Body of pancreas (tissue), 4 donors: ENCODE results near the gene DENND2D. TPM values are rescaled to one million over a fixed set of nuclear protein-coding genes. Genes with fewer than 3 reads are reported as not detected.

Experiments
- ATAC-seq: fragments of 150-250 bp; one replicate; pipeline ENCODE4 v1.9.1; 2016
- DNase-seq, 4 donors: peaks; one replicate each; pipeline ENCODE4 v3.0.0-alpha.2; 2019
- H3K27ac ChIP-seq, 4 donors: fragments of 200-600 bp; sonication (generic); 1 replicate in 3 of 4; 2 replicates in 1 of 4; pipeline versions ENCODE4 v1.5.1 to v1.6.1; 2016 to 2019; ENCODE audit warnings: mild to moderate bottlenecking in 1 of 4, mixed read lengths in 1 of 4, moderate library complexity in 1 of 4
- H3K27me3 ChIP-seq, 2 donors: fragments of 200-600 bp; sonication (generic); one replicate each; pipeline ENCODE4 v1.6.0; 2016; ENCODE audit warnings: mild to moderate bottlenecking in 1 of 2
- H3K36me3 ChIP-seq, 2 donors: fragments of 200-600 bp; sonication (generic); replicated peaks in 1 of 2; 2 replicates each; pipeline ENCODE4 v1.5.1; 2016; ENCODE audit warnings: low read depth in 2 of 2; ENCODE audit not compliant: insufficient read depth in 1 of 2
- H3K4me1 ChIP-seq: fragments of 200-600 bp; sonication (generic); one replicate; pipeline ENCODE4 v1.6.0; 2016
- H3K4me3 ChIP-seq, 2 donors: fragments of 200-600 bp; sonication (generic); 1 replicate in 1 of 2; 2 replicates in 1 of 2; pipeline ENCODE4 v1.5.1; 2016 to 2019
- H3K9me3 ChIP-seq, 3 donors: fragments of 200-600 bp; sonication (generic); 1 replicate in 2 of 3; 2 replicates in 1 of 3; pipeline ENCODE4 v1.5.1; 2016
- POLR2A ChIP-seq, 3 donors: fragments of 450-650 bp; IDR thresholded peaks; one replicate each; pipeline ENCODE4 v1.6.1; 2016; ENCODE audit warnings: antibody characterized with exemption in 3 of 3, mild to moderate bottlenecking in 2 of 3
- WGBS, 2 donors: methylation state at CpG; one replicate each; pipeline ENCODE4 v1.1.5; 2017; 5-methylcytosine and 5-hydroxymethylcytosine counted together
- intact Hi-C: fragments of 100-400 bp; cut with DNase I; formaldehyde crosslinking; loops from one replicate; pipeline ENCODE4 v1.15.1; 2023
- small RNA-seq: library from RNA; depleted of rRNA; stranded (forward); fragments of <200 nt; gene quantifications from one replicate; pipeline ENCODE3, GENCODE V24; 2016
- total RNA-seq, 2 donors: library from RNA; depleted of rRNA; stranded (reverse); fragments of >200 nt; gene quantifications; one replicate each; pipeline ENCODE4 v1.1.0, GENCODE V29; 2016
- TF ChIP-seq, protein P1 (sequence below), 7 experiments: fragments of 450-650 bp in 4 of 7; fragments of 200-600 bp in 3 of 7; sonication (generic) in 3 of 7; IDR thresholded peaks; one replicate each; pipeline ENCODE4 v1.5.1; 2016 to 2019; ENCODE audit warnings: antibody characterized with exemption in 7 of 7

Gene DENND2D
- total RNA-seq, 2 donors from 2014 or later: 16.1 to 35.3 TPM

DNA sequence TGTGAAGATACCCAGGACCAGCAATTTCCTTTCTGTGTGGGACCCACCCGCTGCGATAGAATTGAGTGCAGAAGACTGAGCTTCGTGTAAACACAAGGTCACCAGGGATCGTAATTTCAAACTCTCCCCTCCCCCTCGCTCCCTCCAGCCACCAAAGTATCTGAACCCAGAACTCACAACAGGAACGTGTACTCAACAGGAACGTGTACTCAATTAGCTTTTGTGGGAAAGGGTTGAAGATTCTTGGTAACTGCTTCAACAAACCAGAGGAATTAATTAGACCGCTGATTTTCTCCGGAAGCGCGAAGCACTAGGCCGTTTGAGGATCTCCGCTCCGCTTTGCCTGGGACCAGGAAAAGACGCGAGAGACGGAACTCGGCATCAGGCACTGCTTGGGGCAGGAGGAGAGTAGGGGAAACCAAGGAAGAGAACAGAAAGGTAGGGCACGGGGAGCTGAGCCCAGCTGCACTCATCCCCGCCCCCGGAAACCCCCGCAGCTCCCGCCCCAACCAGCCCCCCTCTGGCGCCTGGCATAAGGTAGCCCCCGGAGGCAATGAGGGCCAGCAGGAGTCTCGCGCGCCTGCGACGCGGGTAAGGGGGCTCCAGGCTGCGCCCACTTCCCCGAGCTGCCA is 61.0 kb downstream of the DENND2D start:
- 0 to 1% methylated on average over 23 to 33 of the region's 33 CpGs for WGBS, 2 donors
- ATAC-seq: peak; percentile 29
- no peaks in the 10 kb centered on the region for H3K36me3 ChIP-seq
- H3K4me3 ChIP-seq: peak overlapping the region; percentile 73 to 93
- no peaks in the 10 kb centered on the region for H3K27me3 ChIP-seq
- H3K9me3 ChIP-seq: no peaks in the 10 kb centered on the region
- H3K4me1 ChIP-seq: peaks cover 25% of the 10 kb centered on the region
- DNase-seq: peak; percentile 20 to 50 (median 32)
- intact Hi-C loops: no loop called here
- no peak for TF ChIP-seq POLR2A (IDR thresholded peaks at IDR 0.05)
- TF ChIP-seq, protein P1, sequence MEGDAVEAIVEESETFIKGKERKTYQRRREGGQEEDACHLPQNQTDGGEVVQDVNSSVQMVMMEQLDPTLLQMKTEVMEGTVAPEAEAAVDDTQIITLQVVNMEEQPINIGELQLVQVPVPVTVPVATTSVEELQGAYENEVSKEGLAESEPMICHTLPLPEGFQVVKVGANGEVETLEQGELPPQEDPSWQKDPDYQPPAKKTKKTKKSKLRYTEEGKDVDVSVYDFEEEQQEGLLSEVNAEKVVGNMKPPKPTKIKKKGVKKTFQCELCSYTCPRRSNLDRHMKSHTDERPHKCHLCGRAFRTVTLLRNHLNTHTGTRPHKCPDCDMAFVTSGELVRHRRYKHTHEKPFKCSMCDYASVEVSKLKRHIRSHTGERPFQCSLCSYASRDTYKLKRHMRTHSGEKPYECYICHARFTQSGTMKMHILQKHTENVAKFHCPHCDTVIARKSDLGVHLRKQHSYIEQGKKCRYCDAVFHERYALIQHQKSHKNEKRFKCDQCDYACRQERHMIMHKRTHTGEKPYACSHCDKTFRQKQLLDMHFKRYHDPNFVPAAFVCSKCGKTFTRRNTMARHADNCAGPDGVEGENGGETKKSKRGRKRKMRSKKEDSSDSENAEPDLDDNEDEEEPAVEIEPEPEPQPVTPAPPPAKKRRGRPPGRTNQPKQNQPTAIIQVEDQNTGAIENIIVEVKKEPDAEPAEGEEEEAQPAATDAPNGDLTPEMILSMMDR (IDR thresholded peaks at IDR 0.05): no peak
- H3K27ac ChIP-seq: peak overlapping the region; percentile 82 to 92 (median 88)

Small RNAs within 50 kb of the gene (small RNA-seq; reads per million reads assigned to genes)
- gene AL355816.1: not detected

Other genes starting within 250 kb of the DENND2D start
- gene LRIF1, start 236.7 kb downstream of the DENND2D start, total RNA-seq: 1 to 10 TPM; 3.6 to 9.9 TPM
- gene DRAM2, start 60.6 kb downstream of the DENND2D start, total RNA-seq: 10 to 100 TPM; 11.9 to 27.5 TPM
- 10 to 100 TPM; 16.9 to 26.0 TPM for gene CEPT1, start 60.4 kb downstream of the DENND2D start, total RNA-seq
- not detected for gene CHI3L2, start 27.1 kb upstream of the DENND2D start, total RNA-seq
- gene CHIA, start 90.2 kb upstream of the DENND2D start, total RNA-seq: not detected
- 1 to 10 TPM; 1.6 to 3.4 TPM for gene OVGP1, start 227.1 kb upstream of the DENND2D start, total RNA-seq
- 10 to 100 TPM; 14.8 to 18.2 TPM for gene WDR77, start 248.6 kb upstream of the DENND2D start, total RNA-seq
- gene ATP5PB, start 248.8 kb upstream of the DENND2D start, total RNA-seq: 10 to 100 TPM; 55.0 to 91.0 TPM